GM18517 (cell line): ENCODE results near the gene MRFAP1L1.

ENCODE experiments used
- ATAC-seq: cut with Tn5 transposase; IDR thresholded peaks from one replicate; pipeline ENCODE4 v1.9.1; 2021; ENCODE audit warnings: mild to moderate bottlenecking, moderate library complexity; ENCODE audit not compliant: unreplicated experiment

The MRFAP1L1 gene

GRCh38 chr4:6665320-6665654, 44.4 kb downstream of the MRFAP1L1 start:
- no peak for ATAC-seq

GRCh38 chr4:6663596-6664393, 45.9 kb downstream of the MRFAP1L1 start:
- ATAC-seq, result no peak

- no peak for ATAC-seq
Observed at GRCh38 chr4:6662591-6662990, 47.1 kb downstream of the MRFAP1L1 start.

GRCh38 chr4:6660430-6660829, 49.2 kb downstream of the MRFAP1L1 start:
- no peak for ATAC-seq

- no peak for ATAC-seq
Observed at GRCh38 chr4:6659897-6660296, 49.8 kb downstream of the MRFAP1L1 start.

GRCh38 chr4:6658597-6659075, 51.0 kb downstream of the MRFAP1L1 start:
- no peak for ATAC-seq

GRCh38 chr4:6658209-6658595, 51.5 kb downstream of the MRFAP1L1 start:
- no peak for ATAC-seq
